WTC11 (cell line): ENCODE data around the gene TMEM82. TPM values are rescaled to one million over a fixed set of nuclear protein-coding genes. Genes with fewer than 3 reads are reported as not detected.

Source experiments
- ATAC-seq: fragments of 200-7000 bp; cut with Tn5 transposase; 2 replicates; pipeline ENCODE4 v1.10.0; 2021; ENCODE audit warnings: mild to moderate bottlenecking, moderate library complexity
- CTCF ChIA-PET: fragments of 300-600 bp; sonication (Branson Sonifier 250); formaldehyde crosslinking; loops from one replicate; lab custom pipeline; 2021; ENCODE audit warnings: antibody characterized with exemption; lab: Charles Lee
- POLR2A ChIA-PET: fragments of 350-600 bp; sonication (Branson Sonifier 250); formaldehyde crosslinking; loops from one replicate; lab custom pipeline; 2021; ENCODE audit warnings: antibody characterized with exemption; lab: Charles Lee
- DNase-seq: peaks from one replicate; pipeline ENCODE4 v3.0.0; 2021; ENCODE audit warnings: low spot score
- H3K27ac Mint-ChIP-seq: 2 replicates; pipeline ENCODE4 v1.8.0; 2021; ENCODE audit warnings: mixed read lengths
- H3K27me3 Mint-ChIP-seq: 2 replicates; pipeline ENCODE4 v1.8.0; 2021; ENCODE audit warnings: low read depth, mild to moderate bottlenecking, moderate library complexity, mixed read lengths
- H3K36me3 Mint-ChIP-seq: 2 replicates; pipeline ENCODE4 v1.8.0; 2021; ENCODE audit warnings: mixed read lengths
- H3K4me1 Mint-ChIP-seq: 2 replicates; pipeline ENCODE4 v1.8.0; 2022; ENCODE audit warnings: mixed read lengths
- H3K4me3 Mint-ChIP-seq: 2 replicates; pipeline ENCODE4 v1.8.0; 2021; ENCODE audit warnings: mild to moderate bottlenecking, moderate library complexity, mixed read lengths
- H3K9me3 Mint-ChIP-seq: 2 replicates; pipeline ENCODE4 v1.8.0; 2021; ENCODE audit warnings: mixed read lengths
- ATF3 ChIP-seq: sonication (generic); formaldehyde crosslinking; conservative IDR thresholded peaks from 2 replicates; pipeline ENCODE4 v1.8.1; 2022; ENCODE audit warnings: mild to moderate bottlenecking, missing genetic modification reagents
- CDX4 ChIP-seq: fragments of 250-450 bp; sonication (Bioruptor Pico); IDR thresholded peaks from 2 replicates; pipeline ENCODE4 v1.9.0; 2021; ENCODE audit warnings: moderate library complexity, mild to moderate bottlenecking, inconsistent platforms, borderline replicate concordance
- CREM ChIP-seq: sonication (generic); formaldehyde crosslinking; IDR thresholded peaks from 2 replicates; pipeline ENCODE4 v1.8.1; 2022; ENCODE audit warnings: mild to moderate bottlenecking, missing genetic modification reagents, moderate library complexity
- FOXJ3 ChIP-seq: sonication (generic); formaldehyde crosslinking; IDR thresholded peaks from 2 replicates; pipeline ENCODE4 v1.9.0; 2021; ENCODE audit warnings: missing genetic modification reagents, mild to moderate bottlenecking, borderline replicate concordance
- FOXK1 ChIP-seq: sonication (generic); formaldehyde crosslinking; IDR thresholded peaks from 2 replicates; pipeline ENCODE4 v1.8.0; 2022; ENCODE audit warnings: mild to moderate bottlenecking, moderate library complexity, missing genetic modification reagents
- FOXP1 ChIP-seq: sonication (generic); formaldehyde crosslinking; IDR thresholded peaks from 2 replicates; pipeline ENCODE4 v1.8.0; 2022; ENCODE audit warnings: missing genetic modification reagents, mild to moderate bottlenecking, moderate library complexity, borderline replicate concordance
- GABPB1 ChIP-seq: sonication (generic); formaldehyde crosslinking; IDR thresholded peaks from 2 replicates; pipeline ENCODE4 v1.8.1; 2023; ENCODE audit warnings: mild to moderate bottlenecking, missing genetic modification reagents
- IRF1 ChIP-seq: sonication (generic); formaldehyde crosslinking; IDR thresholded peaks from 2 replicates; pipeline ENCODE4 v1.8.0; 2023; ENCODE audit warnings: missing genetic modification reagents
- NFE2L1 ChIP-seq: sonication (generic); formaldehyde crosslinking; IDR thresholded peaks from 2 replicates; pipeline ENCODE4 v1.8.1; 2023; ENCODE audit warnings: missing genetic modification reagents
- OVOL2 ChIP-seq: fragments of 250-450 bp; sonication (Bioruptor Pico); IDR thresholded peaks from 2 replicates; pipeline ENCODE4 v1.9.0; 2021; ENCODE audit warnings: mild to moderate bottlenecking, borderline replicate concordance
- TCF7 ChIP-seq: sonication (generic); formaldehyde crosslinking; IDR thresholded peaks from 2 replicates; pipeline ENCODE4 v1.8.0; 2022; ENCODE audit warnings: mild to moderate bottlenecking, low read depth, missing genetic modification reagents, moderate library complexity
- TP53 ChIP-seq: sonication (generic); formaldehyde crosslinking; IDR thresholded peaks from 2 replicates; pipeline ENCODE4 v1.8.1; 2023; ENCODE audit warnings: mild to moderate bottlenecking, missing genetic modification reagents
- ZNF138 ChIP-seq: sonication (generic); formaldehyde crosslinking; conservative IDR thresholded peaks from 2 replicates; pipeline ENCODE4 v1.8.1; 2022; ENCODE audit warnings: mild to moderate bottlenecking, moderate library complexity, missing genetic modification reagents
- ZNF281 ChIP-seq: sonication (generic); formaldehyde crosslinking; IDR thresholded peaks from 2 replicates; pipeline ENCODE4 v1.8.0; 2023; ENCODE audit warnings: mild to moderate bottlenecking, missing genetic modification reagents
- ZNF512 ChIP-seq: sonication (generic); formaldehyde crosslinking; IDR thresholded peaks from 2 replicates; pipeline ENCODE4 v1.8.1; 2022; ENCODE audit warnings: missing genetic modification reagents, borderline replicate concordance
- total RNA-seq: library from RNA; stranded (reverse); gene quantifications from 3 replicates; pipeline ENCODE4 v1.2.3, GENCODE V29; 2021
- TF ChIP-seq, protein P1 (sequence below): sonication (generic); formaldehyde crosslinking; conservative IDR thresholded peaks from 2 replicates; pipeline ENCODE4 v1.8.1; 2023; ENCODE audit warnings: mild to moderate bottlenecking, low read depth, missing genetic modification reagents, moderate library complexity
- TF ChIP-seq, protein P2 (sequence below): sonication (generic); formaldehyde crosslinking; IDR thresholded peaks from 2 replicates; pipeline ENCODE4 v1.8.0; 2023; ENCODE audit warnings: missing genetic modification reagents, mild to moderate bottlenecking, borderline replicate concordance

The TMEM82 gene
- total RNA-seq, 1 experiment from 2014 or later, result 0.48 TPM

- H3K27ac Mint-ChIP-seq, result peak overlapping the region; percentile 57; the same call in 1 of the 2 replicates
- no peak for TF ChIP-seq ATF3 (CRISPR knock-in tag)
- TF ChIP-seq TCF7 (CRISPR knock-in tag), result no peak
- no peak for TF ChIP-seq TP53
- TF ChIP-seq CDX4 (CRISPR knock-in tag), result no peak
- TF ChIP-seq FOXP1 (CRISPR knock-in tag), result no peak
- TF ChIP-seq, protein P1, sequence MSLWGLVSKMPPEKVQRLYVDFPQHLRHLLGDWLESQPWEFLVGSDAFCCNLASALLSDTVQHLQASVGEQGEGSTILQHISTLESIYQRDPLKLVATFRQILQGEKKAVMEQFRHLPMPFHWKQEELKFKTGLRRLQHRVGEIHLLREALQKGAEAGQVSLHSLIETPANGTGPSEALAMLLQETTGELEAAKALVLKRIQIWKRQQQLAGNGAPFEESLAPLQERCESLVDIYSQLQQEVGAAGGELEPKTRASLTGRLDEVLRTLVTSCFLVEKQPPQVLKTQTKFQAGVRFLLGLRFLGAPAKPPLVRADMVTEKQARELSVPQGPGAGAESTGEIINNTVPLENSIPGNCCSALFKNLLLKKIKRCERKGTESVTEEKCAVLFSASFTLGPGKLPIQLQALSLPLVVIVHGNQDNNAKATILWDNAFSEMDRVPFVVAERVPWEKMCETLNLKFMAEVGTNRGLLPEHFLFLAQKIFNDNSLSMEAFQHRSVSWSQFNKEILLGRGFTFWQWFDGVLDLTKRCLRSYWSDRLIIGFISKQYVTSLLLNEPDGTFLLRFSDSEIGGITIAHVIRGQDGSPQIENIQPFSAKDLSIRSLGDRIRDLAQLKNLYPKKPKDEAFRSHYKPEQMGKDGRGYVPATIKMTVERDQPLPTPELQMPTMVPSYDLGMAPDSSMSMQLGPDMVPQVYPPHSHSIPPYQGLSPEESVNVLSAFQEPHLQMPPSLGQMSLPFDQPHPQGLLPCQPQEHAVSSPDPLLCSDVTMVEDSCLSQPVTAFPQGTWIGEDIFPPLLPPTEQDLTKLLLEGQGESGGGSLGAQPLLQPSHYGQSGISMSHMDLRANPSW (CRISPR knock-in tag), result no peak
- no peak for TF ChIP-seq OVOL2
- no peak for TF ChIP-seq ZNF138 (CRISPR knock-in tag)
- TF ChIP-seq ZNF281 (CRISPR knock-in tag), result no peak
- TF ChIP-seq FOXK1 (CRISPR knock-in tag), result no peak
- TF ChIP-seq CREM (CRISPR knock-in tag), result no peak
- TF ChIP-seq GABPB1 (CRISPR knock-in tag), result no peak
- TF ChIP-seq ZNF512, result no peak
- TF ChIP-seq NFE2L1 (CRISPR knock-in tag), result no peak
- TF ChIP-seq, protein P2, sequence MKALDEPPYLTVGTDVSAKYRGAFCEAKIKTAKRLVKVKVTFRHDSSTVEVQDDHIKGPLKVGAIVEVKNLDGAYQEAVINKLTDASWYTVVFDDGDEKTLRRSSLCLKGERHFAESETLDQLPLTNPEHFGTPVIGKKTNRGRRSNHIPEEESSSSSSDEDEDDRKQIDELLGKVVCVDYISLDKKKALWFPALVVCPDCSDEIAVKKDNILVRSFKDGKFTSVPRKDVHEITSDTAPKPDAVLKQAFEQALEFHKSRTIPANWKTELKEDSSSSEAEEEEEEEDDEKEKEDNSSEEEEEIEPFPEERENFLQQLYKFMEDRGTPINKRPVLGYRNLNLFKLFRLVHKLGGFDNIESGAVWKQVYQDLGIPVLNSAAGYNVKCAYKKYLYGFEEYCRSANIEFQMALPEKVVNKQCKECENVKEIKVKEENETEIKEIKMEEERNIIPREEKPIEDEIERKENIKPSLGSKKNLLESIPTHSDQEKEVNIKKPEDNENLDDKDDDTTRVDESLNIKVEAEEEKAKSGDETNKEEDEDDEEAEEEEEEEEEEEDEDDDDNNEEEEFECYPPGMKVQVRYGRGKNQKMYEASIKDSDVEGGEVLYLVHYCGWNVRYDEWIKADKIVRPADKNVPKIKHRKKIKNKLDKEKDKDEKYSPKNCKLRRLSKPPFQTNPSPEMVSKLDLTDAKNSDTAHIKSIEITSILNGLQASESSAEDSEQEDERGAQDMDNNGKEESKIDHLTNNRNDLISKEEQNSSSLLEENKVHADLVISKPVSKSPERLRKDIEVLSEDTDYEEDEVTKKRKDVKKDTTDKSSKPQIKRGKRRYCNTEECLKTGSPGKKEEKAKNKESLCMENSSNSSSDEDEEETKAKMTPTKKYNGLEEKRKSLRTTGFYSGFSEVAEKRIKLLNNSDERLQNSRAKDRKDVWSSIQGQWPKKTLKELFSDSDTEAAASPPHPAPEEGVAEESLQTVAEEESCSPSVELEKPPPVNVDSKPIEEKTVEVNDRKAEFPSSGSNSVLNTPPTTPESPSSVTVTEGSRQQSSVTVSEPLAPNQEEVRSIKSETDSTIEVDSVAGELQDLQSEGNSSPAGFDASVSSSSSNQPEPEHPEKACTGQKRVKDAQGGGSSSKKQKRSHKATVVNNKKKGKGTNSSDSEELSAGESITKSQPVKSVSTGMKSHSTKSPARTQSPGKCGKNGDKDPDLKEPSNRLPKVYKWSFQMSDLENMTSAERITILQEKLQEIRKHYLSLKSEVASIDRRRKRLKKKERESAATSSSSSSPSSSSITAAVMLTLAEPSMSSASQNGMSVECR (CRISPR knock-in tag), result no peak
- TF ChIP-seq IRF1 (CRISPR knock-in tag), result no peak
- TF ChIP-seq FOXJ3 (CRISPR knock-in tag), result no peak
- no peaks in the 10 kb centered on the region for H3K9me3 Mint-ChIP-seq
- CTCF ChIA-PET, result interaction anchor here (0.8 to 1.3 kb wide), 3 partner anchors 24 to 66 kb away, joined by 4 to 6 read pairs (median 5); no protein-coding TSS in a partner anchor
- no peak overlapping the region for H3K4me3 Mint-ChIP-seq
- no peak for DNase-seq
- H3K36me3 Mint-ChIP-seq, result peaks cover 42% of the 10 kb centered on the region
- POLR2A ChIA-PET, result no interaction called here
- peaks cover 25% of the 10 kb centered on the region for H3K4me1 Mint-ChIP-seq
- no peaks in the 10 kb centered on the region for H3K27me3 Mint-ChIP-seq
- no peak for ATAC-seq
Observed at GRCh38 chr1:15765495-15766194, 23.3 kb downstream of the TMEM82 start.
